SHP77 treated with DMSO at 0.1 percent for 48 hours (cell line): ENCODE measurements around the gene KLK2.

Experiments used
- DNase-seq: peaks from one replicate; lab custom pipeline; 2025; lab: John Stamatoyannopoulos, UW

The KLK2 gene

DNA sequence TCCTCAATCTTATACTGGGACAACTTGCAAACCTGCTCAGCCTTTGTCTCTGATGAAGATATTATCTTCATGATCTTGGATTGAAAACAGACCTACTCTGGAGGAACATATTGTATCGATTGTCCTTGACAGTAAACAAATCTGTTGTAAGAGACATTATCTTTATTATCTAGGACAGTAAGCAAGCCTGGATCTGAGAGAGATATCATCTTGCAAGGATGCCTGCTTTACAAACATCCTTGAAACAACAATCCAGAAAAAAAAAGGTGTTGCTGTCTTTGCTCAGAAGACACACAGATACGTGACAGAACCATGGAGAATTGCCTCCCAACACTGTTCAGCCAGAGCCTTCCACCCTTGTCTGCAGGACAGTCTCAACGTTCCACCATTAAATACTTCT, 22.5 kb upstream of the KLK2 start:
- no peak for DNase-seq

DNA sequence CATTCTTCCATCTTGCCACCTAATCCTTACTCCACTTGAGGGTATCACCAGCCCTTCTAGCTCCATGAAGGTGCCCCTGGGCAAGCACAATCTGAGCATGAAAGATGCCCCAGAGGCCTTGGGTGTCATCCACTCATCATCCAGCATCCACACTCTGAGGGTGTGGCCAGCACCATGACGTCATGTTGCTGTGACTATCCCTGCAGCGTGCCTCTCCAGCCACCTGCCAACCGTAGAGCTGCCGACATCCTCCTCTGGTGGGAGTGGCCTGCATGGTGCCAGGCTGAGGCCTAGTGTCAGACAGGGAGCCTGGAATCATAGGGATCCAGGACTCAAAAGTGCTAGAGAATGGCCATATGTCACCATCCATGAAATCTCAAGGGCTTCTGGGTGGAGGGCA, 21.6 kb upstream of the KLK2 start:
- DNase-seq: peak; percentile 52

DNA sequence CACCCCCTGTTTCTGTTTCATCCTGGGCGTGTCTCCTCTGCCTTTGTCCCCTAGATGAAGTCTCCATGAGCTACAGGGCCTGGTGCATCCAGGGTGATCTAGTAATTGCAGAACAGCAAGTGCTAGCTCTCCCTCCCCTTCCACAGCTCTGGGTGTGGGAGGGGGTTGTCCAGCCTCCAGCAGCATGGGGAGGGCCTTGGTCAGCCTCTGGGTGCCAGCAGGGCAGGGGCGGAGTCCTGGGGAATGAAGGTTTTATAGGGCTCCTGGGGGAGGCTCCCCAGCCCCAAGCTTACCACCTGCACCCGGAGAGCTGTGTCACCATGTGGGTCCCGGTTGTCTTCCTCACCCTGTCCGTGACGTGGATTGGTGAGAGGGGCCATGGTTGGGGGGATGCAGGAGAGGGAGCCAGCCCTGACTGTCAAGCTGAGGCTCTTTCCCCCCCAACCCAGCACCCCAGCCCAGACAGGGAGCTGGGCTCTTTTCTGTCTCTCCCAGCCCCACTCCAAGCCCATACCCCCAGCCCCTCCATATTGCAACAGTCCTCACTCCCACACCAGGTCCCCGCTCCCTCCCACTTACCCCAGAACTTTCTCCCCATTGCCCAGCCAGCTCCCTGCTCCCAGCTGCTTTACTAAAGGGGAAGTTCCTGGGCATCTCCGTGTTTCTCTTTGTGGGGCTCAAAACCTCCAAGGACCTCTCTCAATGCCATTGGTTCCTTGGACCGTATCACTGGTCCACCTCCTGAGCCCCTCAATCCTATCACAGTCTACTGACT, 18.4 kb upstream of the KLK2 start, which contains the start of gene KLK3:
Gene KLK3 (plus strand): TSS at position 280 of the 775 bp plus-strand sequence. CDS start 41 bp downstream, at position 321.
- no peak for DNase-seq

DNA sequence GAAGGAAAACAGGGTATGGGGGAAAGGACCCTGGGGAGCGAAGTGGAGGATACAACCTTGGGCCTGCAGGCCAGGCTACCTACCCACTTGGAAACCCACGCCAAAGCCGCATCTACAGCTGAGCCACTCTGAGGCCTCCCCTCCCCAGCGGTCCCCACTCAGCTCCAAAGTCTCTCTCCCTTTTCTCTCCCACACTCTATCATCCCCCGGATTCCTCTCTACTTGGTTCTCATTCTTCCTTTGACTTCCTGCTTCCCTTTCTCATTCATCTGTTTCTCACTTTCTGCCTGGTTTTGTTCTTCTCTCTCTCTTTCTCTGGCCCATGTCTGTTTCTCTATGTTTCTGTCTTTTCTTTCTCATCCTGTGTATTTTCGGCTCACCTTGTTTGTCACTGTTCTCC, 15.9 kb upstream of the KLK2 start:
- DNase-seq: no peak

DNA sequence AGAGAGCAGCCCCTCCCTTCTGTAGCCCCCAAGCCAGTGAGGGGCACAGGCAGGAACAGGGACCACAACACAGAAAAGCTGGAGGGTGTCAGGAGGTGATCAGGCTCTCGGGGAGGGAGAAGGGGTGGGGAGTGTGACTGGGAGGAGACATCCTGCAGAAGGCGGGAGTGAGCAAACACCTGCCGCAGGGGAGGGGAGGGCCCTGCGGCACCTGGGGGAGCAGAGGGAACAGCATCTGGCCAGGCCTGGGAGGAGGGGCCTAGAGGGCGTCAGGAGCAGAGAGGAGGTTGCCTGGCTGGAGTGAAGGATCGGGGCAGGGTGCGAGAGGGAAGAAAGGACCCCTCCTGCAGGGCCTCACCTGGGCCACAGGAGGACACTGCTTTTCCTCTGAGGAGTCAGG, 14.4 kb upstream of the KLK2 start:
- DNase-seq: peak; percentile 47

DNA sequence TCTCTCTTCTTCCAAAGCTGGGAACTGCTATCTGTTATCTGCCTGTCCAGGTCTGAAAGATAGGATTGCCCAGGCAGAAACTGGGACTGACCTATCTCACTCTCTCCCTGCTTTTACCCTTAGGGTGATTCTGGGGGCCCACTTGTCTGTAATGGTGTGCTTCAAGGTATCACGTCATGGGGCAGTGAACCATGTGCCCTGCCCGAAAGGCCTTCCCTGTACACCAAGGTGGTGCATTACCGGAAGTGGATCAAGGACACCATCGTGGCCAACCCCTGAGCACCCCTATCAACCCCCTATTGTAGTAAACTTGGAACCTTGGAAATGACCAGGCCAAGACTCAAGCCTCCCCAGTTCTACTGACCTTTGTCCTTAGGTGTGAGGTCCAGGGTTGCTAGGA, 13.4 kb upstream of the KLK2 start:
- DNase-seq: no peak

DNA sequence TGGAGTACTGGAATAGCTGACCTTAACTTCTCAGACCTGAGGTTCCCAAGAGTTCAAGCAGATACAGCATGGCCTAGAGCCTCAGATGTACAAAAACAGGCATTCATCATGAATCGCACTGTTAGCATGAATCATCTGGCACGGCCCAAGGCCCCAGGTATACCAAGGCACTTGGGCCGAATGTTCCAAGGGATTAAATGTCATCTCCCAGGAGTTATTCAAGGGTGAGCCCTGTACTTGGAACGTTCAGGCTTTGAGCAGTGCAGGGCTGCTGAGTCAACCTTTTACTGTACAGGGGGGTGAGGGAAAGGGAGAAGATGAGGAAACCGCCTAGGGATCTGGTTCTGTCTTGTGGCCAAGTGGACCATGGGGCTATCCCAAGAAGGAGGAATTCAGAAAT, 12.2 kb upstream of the KLK2 start:
- no peak for DNase-seq

DNA sequence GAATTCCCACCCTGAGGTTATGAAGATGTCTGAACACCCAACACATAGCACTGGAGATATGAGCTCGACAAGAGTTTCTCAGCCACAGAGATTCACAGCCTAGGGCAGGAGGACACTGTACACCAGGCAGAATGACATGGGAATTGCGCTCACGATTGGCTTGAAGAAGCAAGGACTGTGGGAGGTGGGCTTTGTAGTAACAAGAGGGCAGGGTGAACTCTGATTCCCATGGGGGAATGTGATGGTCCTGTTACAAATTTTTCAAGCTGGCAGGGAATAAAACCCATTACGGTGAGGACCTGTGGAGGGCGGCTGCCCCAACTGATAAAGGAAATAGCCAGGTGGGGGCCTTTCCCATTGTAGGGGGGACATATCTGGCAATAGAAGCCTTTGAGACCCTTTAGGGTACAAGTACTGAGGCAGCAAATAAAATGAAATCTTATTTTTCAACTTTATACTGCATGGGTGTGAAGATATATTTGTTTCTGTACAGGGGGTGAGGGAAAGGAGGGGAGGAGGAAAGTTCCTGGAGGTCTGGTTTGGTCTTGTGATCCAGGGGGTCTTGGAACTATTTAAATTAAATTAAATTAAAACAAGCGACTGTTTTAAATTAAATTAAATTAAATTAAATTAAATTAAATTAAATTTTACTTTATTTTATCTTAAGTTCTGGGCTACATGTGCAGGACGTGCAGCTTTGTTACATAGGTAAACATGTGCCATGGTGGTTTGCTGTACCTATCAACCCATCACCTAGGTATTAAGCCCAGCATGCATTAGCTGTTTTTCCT, 11.5 kb upstream of the KLK2 start:
- DNase-seq: no peak

DNA sequence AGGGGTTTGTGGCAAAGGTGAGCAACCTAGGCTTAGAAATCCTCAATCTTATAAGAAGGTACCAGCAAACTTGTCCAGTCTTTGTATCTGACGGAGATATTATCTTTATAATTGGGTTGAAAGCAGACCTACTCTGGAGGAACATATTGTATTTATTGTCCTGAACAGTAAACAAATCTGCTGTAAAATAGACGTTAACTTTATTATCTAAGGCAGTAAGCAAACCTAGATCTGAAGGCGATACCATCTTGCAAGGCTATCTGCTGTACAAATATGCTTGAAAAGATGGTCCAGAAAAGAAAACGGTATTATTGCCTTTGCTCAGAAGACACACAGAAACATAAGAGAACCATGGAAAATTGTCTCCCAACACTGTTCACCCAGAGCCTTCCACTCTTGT, 3.8 kb upstream of the KLK2 start:
- DNase-seq: no peak

DNA sequence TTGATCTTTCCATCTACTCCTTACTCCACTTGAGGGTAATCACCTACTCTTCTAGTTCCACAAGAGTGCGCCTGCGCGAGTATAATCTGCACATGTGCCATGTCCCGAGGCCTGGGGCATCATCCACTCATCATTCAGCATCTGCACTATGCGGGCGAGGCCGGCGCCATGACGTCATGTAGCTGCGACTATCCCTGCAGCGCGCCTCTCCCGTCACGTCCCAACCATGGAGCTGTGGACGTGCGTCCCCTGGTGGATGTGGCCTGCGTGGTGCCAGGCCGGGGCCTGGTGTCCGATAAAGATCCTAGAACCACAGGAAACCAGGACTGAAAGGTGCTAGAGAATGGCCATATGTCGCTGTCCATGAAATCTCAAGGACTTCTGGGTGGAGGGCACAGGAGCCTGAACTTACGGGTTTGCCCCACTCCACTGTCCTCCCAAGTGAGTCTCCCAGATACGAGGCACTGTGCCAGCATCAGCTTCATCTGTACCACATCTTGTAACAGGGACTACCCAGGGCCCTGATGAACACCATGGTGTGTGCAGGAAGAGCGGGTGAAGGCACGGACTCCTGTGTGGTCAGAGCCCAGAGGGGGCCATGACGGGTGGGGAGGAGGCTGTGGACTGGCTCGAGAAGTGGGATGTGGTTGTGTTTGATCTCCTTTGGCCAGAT, 2.7 kb upstream of the KLK2 start:
- peak; percentile 51 for DNase-seq

DNA sequence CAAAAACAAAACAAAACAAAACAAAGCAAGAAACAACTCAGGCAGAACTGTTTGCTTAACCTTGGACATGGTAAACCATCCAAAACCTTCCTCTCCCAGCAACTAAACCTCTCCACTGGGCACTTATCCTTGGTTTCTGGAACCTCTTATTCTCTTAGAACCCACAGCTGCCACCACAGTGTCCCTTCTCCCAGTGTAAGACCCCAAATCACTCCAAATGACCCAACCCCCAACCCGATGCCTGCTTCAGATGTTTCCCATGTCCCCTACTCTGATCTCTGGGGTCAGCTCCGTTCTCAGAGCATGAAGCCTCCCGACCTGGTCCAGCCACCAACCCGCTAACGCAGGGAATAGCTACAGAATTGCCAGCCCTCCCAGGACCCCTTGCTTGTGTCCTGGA, 972 bp downstream of the KLK2 start:
- DNase-seq: no peak

DNA sequence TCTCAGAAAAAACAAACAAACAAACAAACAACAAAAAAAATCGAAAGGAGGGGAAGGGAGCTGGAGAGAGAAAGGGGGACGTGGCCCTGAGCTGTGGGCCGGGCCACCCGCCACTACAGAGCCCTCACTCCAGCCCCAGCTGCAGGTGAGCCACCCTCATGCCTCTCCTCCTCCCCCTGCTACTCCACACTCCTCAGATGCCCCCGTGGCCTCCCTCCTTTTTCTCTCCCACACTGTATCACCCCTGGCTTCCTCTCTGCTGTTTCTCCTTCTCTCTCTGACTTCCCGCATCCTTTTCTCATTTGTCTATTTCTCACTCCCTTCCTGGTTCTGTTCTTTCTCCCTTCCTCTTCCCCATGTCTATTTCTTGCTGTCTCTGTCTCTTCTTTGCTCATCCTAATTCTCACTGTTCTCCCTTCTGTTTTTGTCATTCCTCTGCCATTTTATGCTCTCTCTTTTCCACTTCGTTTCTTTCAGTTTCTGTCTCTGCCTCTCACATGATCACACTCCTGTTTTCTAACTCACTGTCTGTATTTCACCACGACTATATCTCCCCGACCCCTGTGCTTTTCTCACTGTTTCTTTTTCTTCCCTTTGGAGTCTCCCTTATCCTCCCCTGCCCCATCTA, 2.7 kb downstream of the KLK2 start:
- no peak for DNase-seq

DNA sequence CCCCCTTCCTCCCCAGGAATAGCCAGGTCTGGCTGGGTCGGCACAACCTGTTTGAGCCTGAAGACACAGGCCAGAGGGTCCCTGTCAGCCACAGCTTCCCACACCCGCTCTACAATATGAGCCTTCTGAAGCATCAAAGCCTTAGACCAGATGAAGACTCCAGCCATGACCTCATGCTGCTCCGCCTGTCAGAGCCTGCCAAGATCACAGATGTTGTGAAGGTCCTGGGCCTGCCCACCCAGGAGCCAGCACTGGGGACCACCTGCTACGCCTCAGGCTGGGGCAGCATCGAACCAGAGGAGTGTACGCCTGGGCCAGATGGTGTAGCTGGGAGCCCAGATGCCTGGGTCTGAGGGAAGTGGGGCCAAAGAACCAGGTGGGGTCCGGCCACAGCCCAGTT, 3.2 kb downstream of the KLK2 start:
- no peak for DNase-seq

DNA sequence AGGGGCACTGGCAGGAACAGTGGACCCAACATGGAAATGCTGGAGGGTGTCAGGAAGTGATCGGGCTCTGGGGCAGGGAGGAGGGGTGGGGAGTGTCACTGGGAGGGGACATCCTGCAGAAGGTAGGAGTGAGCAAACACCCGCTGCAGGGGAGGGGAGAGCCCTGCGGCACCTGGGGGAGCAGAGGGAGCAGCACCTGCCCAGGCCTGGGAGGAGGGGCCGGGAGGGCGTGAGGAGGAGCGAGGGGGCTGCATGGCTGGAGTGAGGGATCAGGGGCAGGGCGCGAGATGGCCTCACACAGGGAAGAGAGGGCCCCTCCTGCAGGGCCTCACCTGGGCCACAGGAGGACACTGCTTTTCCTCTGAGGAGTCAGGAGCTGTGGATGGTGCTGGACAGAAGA, 4.1 kb downstream of the KLK2 start:
- no peak for DNase-seq

DNA sequence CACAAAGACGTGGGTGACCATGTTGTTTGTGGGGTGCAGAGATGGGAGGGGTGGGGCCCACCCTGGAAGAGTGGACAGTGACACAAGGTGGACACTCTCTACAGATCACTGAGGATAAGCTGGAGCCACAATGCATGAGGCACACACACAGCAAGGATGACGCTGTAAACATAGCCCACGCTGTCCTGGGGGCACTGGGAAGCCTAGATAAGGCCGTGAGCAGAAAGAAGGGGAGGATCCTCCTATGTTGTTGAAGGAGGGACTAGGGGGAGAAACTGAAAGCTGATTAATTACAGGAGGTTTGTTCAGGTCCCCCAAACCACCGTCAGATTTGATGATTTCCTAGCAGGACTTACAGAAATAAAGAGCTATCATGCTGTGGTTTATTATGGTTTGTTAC, 5.6 kb downstream of the KLK2 start:
- DNase-seq: no peak

DNA sequence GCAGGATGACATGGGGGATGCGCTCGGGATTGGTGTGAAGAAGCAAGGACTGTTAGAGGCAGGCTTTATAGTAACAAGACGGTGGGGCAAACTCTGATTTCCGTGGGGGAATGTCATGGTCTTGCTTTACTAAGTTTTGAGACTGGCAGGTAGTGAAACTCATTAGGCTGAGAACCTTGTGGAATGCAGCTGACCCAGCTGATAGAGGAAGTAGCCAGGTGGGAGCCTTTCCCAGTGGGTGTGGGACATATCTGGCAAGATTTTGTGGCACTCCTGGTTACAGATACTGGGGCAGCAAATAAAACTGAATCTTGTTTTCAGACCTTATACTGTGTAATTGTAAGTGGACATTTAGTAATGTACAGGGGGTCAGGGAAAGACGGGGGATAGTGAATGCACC, 7.0 kb downstream of the KLK2 start:
- DNase-seq: no peak

DNA sequence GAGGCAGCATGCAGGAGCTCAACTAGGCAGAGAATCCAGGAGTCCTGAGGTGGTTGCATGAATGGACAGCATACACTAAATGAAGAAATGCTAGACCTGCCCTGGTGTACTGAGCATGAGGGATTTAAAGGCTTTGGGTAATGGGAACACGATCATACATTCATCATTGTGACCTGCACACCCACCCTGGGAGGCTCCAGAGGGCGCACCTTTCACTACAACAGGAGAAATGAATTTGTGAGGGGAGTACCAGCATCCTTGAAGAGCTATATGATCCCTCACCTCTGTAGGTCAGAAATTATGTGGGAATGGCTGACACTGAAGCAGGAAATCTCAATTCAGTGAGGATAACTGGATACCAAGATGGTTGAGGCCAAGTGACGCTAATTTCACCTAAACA, 8.9 kb downstream of the KLK2 start:
- no peak for DNase-seq

DNA sequence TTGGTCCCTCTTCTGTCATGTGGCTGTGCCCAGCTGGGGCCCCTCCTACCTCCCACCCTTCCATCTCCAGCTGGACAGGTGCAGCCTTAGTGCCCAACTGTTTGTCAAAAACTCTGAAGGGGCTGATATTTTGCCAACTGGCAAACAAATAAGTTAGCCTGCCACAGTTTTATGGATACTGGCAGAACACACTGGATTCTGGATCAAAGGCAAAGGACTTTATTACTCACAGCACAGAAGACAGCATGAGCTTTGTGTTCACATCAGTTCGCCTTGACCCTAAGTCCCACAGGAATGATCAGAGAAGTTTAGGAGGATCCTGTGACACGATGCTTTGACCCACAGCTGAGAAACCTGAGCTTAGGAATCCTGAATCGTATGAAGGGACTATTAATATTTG, 16.4 kb downstream of the KLK2 start:
- no peak for DNase-seq

DNA sequence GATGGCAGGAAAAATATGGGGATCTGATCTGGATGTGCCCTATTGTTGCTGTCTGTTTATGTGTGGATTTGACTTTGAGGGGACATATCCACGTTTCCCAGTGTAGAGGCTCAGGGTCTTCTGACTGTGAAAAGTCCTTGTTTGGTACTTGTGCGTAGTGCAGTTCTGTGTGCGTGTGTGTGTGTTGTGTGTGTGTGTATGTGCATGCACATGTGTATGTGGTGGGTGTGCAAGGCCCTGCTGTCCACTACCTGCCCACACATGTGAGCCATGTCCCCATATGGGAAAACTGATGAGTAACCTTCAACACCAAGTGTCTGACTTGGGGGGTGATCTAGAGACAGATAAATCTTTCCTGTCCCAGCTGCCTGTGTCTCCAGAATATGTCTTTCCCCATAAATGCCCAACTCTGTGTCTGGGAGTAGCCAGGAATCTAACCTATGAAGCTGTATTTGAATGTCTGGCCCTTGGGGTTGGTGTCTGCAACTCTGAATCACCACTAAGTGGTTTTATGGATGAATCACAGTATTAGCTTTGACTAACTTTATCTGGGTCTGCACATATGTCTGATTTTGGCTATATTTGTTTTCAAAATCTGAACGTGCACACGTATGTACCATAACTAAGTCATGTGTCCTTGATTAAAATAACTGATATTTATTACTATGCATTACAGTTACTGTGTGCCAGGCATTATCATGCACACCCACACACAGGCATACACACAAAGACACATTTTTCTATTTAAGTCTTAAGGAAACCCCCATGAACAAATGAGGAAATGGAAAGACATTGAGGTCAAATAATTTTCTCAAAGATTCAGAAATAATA, 17.4 kb downstream of the KLK2 start:
- DNase-seq: no peak

DNA sequence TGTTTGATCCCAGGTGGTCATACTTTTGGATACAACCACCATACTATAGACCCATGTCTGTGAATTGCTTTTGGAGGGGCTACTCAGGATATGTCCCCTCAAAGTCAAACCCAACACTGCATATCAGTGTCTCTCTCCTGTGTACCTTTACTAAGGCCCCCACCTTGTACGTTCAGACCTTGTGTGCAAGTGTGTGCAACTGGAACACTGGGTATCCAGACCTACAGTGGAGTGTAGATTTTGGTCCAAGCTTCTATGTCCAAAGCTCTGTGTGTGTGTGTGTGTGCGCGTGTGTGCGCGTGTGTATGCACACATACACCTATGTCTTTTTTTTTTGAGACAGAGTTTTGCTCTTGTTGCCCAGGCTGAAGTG, 18.0 kb downstream of the KLK2 start:
- DNase-seq: no peak

DNA sequence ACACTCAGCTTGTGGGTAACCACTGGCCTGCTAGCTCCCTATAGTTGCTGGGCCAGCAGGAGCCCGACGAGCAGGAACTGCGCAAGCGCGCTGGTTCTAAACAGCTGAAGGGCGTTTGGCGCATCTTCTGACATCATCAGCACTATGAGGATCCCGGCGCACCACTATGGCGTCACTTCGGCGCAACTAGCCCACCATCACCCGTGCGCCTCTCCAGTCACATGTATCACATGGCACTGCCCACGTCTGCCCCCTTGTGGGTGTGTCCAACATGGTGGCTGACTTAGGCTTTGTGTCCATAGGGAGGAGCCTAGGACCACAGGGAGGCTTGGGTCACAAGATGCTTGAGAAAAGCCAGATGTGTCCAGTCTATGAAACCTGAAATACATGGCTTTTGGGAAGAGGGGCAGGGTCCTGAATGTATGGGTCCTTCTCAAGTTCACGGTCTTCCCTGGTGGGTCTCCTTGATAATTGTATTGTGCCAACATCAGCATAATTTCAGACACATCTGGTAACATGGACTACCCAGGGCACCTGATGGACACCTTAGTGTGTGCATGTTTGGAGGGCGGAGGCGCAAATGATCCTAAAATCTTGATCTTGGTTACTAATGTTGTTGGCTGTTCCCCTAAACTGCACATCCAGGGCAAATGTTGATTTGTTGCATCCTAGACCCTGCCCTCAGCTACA, 20.0 kb downstream of the KLK2 start:
- no peak for DNase-seq
